Sigmoid colon (tissue), 7 donors: ENCODE results near the gene S100A5. TPM values are rescaled to one million over a fixed set of nuclear protein-coding genes. Genes with fewer than 3 reads are reported as not detected.
"Not testable (repeated sequence)": the region's sequence is repeated elsewhere in the genome, so short reads cannot be mapped to it uniquely, and the experiment has no call there.

Experiments
- DNase-seq: peaks from one replicate; pipeline ENCODE4 v3.0.0-alpha.2; 2019
- H3K27ac ChIP-seq, 4 donors: fragments of 200-600 bp; sonication (generic); one replicate each; pipeline ENCODE4 v1.5.1; 2016 to 2019; ENCODE audit warnings: mild to moderate bottlenecking in 1 of 4
- H3K27me3 ChIP-seq, 3 donors: fragments of 200-600 bp; sonication (generic); one replicate each; pipeline ENCODE4 v1.5.1; 2019; ENCODE audit warnings: mild to moderate bottlenecking in 1 of 3
- H3K36me3 ChIP-seq, 4 donors: fragments of 200-600 bp; sonication (generic); one replicate each; pipeline ENCODE4 v1.5.1; 2016 to 2019
- H3K4me1 ChIP-seq, 4 donors: fragments of 200-600 bp; sonication (generic); one replicate each; pipeline ENCODE4 v1.5.1; 2017 to 2019
- H3K4me3 ChIP-seq, 4 donors: fragments of 200-600 bp; sonication (generic); one replicate each; pipeline ENCODE4 v1.5.1; 2017 to 2019; ENCODE audit warnings: mild to moderate bottlenecking in 2 of 4, moderate library complexity in 1 of 4
- H3K9me3 ChIP-seq, 4 donors: fragments of 200-600 bp in 3 of 4; sonication (generic) in 3 of 4; one replicate each; pipeline versions ENCODE4 v1.5.1 to v1.6.1; 2013 to 2019
- CTCF ChIP-seq, 4 experiments: fragments of 450-650 bp in 3 of 4; fragments of 200-600 bp in 1 of 4; IDR thresholded peaks; one replicate each; pipeline ENCODE4 v1.5.1; 2016 to 2019; ENCODE audit warnings: antibody characterized with exemption in 4 of 4, mild to moderate bottlenecking in 3 of 4, moderate library complexity in 2 of 4
- EP300 ChIP-seq, 4 donors: sonication (generic); formaldehyde crosslinking; IDR thresholded peaks; one replicate each; pipeline ENCODE4 v1.6.1; 2017; ENCODE audit warnings: antibody characterized with exemption in 4 of 4
- POLR2A ChIP-seq, 2 donors: fragments of 450-650 bp; IDR thresholded peaks; one replicate each; pipeline ENCODE4 v1.6.1; 2016; ENCODE audit warnings: antibody characterized with exemption in 2 of 2, mild to moderate bottlenecking in 2 of 2, moderate library complexity in 2 of 2
- POLR2AphosphoS5 ChIP-seq, 4 donors: sonication (generic); formaldehyde crosslinking; IDR thresholded peaks; one replicate each; pipeline ENCODE4 v1.6.1; 2017; ENCODE audit warnings: antibody characterized with exemption in 4 of 4
- WGBS, 2 donors: extraction: QIAGEN DNeasy Blood & Tissue Kit; methylation state at CpG; one replicate each; pipeline ENCODE4 v1.1.7; 2013; 5-methylcytosine and 5-hydroxymethylcytosine counted together
- intact Hi-C: fragments of 100-400 bp; cut with DNase I; formaldehyde crosslinking; loops from one replicate; pipeline ENCODE4 v1.15.1; 2023
- polyA plus RNA-seq, 3 donors: library from polyadenylated mRNA; stranded (reverse); fragments of 200-250 nt; gene quantifications; one replicate each; pipeline ENCODE4 v1.2.3, GENCODE V29; 2013
- total RNA-seq, 4 donors: library from RNA; depleted of rRNA; stranded (reverse); fragments of >200 nt; gene quantifications; one replicate each; pipeline ENCODE4 v1.1.0, GENCODE V29; 2016
- donor health status: healthy with polysubstance abuse.
- donor health status: Bipolar disorder and iron deficiency.
- donor health status: healthy.

S100A5 gene
- total and polyA plus RNA-seq, 7 donors = not detected

DNA sequence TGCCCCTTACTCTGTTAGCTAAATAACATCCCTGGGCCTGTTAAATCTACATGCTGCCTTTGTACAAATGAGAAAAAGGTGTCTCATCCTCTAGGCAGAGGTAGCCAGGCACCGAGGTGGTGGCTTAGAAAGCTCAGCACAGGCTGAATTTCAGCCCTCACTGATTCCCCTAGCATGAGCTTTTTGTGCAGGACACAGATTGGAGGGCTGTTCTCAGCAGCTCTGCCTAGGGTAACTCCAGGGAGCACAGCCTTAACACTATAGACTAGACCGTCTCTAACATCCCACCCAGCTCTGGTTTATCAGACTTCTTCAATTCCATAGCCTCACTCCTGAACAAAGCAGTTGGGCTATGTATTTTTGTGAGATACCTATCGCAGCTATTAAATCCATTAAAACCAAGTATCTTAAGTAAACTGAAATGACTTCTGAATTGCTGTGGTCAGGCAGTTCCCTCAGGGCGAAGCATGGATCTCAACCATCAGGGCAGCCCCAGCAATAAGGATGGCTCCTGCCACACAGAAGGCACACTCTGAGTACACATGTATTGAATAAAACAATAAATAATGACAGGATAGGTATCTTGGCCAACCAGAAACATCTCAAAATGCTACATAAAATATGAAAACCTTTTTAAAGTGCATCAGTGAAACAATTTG lies 19.8 kb downstream of the S100A5 start:
- intact Hi-C loops = no loop called here
- peaks cover 0 to 7% (median 4%) of the 10 kb centered on the region in 4 donors for H3K4me1 ChIP-seq
- H3K9me3 ChIP-seq = no peaks in the 10 kb centered on the region
- DNase-seq = peak; percentile 22
- H3K4me3 ChIP-seq = no peak overlapping the region
- H3K36me3 ChIP-seq = no peaks in the 10 kb centered on the region
- WGBS, 2 donors = 65 to 87% methylated on average over 4 of the region's 4 CpGs
- H3K27me3 ChIP-seq = no peaks in the 10 kb centered on the region
- no peak for TF ChIP-seq EP300 (IDR thresholded peaks at IDR 0.05)
- no peak for TF ChIP-seq POLR2A (IDR thresholded peaks at IDR 0.05)
- no peak for TF ChIP-seq CTCF (IDR thresholded peaks at IDR 0.05)
- no peak for TF ChIP-seq POLR2AphosphoS5 (IDR thresholded peaks at IDR 0.05)
- no peak overlapping the region for H3K27ac ChIP-seq

- intact Hi-C loops, H3K9me3 ChIP-seq, H3K4me3 ChIP-seq, H3K36me3 ChIP-seq, H3K27ac ChIP-seq, H3K27me3 ChIP-seq, H3K4me1 ChIP-seq: not testable (repeated sequence)
- WGBS, 2 donors = 21 to 70% methylated on average over 5 of the region's 5 CpGs
- DNase-seq = peak; percentile 40
Observed at GRCh38 chr1:153520137-153520691, 20.5 kb downstream of the S100A5 start.

DNA sequence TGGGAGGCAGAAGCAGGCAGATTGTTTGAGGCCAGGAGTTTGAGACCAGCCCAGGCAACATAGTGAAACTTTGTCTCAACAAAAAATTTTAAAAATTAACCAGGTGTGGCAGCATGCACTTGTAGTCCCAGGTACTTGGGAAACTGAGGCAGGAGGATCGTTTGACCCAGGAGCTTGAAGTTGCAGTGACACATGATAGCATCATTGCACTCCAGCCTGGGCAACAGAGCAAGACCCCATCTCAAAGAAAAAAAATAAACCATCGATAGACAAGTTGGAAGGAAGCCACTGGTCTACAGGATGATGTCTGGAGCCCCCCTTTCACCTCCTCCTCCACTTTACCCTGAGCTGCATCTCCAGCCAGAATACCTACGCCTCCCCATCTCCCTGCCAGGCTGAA lies 21.5 kb downstream of the S100A5 start:
- Histone ChIP-seq H3K36me3 (no peaks in the 10 kb centered on the region), H3K27me3 (no peaks in the 10 kb centered on the region), H3K4me1 (no peaks in the 10 kb centered on the region), H3K9me3 (no peaks in the 10 kb centered on the region), H3K27ac (no peak overlapping the region), H3K4me3 (no peak overlapping the region)
- TF ChIP-seq POLR2AphosphoS5 (IDR thresholded peaks at IDR 0.05) = no peak
- no peak for TF ChIP-seq CTCF (IDR thresholded peaks at IDR 0.05)
- TF ChIP-seq EP300 (IDR thresholded peaks at IDR 0.05) = no peak
- intact Hi-C loops = no loop called here
- 80 to 90% methylated on average over 3 of the region's 3 CpGs for WGBS, 2 donors
- DNase-seq = peak; percentile 22

DNA sequence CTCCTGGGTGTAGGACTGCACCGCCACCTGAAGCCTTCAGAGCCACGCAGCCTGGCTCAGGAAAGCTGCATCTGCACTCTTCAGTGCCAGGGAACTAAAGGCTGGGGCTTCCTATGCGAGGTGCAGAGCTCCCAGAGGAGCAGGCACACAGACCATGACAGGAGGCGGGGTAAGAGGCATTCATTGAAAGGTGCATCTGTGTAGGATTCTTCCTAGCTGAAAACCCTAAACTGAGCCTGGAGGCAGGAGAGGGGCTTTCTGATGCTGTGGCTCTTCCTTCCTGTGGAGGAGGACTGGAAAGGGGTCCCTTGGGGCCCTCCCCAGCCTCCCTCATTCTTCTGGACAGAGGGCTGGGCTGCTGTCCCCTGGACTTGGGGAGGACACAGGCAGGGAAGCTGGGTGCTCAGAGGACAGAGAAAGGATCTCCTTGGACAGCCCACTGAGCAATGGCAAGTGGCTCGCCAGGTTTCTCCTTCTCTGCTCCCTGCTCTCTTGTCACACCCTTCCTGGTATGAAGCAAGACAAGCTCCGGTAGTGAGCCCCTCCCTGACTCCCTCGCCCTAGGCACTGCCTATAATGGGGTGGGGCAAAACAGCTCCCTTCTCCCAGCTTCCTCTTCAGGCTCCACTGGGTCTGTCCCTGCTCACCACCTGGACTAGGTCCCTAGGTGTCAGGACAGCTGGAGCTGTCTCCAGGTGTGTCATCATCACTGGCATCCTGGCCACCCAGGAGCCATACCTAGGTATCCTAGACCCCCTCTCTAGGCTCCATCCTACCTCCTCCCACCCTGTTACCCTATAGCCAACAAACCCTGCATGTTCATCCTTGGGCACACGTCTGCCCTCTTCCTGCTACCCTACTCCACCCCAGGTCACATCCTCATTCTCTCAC lies 25.0 kb downstream of the S100A5 start:
- Histone ChIP-seq H3K36me3 (no peaks in the 10 kb centered on the region), H3K4me3 (no peak overlapping the region), H3K27me3 (no peaks in the 10 kb centered on the region), H3K4me1 (peaks cover 0 to 4% (median 2%) of the 10 kb centered on the region in 4 donors), H3K27ac (no peak overlapping the region), H3K9me3 (no peaks in the 10 kb centered on the region)
- no peak for TF ChIP-seq POLR2AphosphoS5 (IDR thresholded peaks at IDR 0.05)
- WGBS, 2 donors = 24 to 49% methylated on average over 8 of the region's 8 CpGs
- intact Hi-C loops = no loop called here
- DNase-seq = no peak

- DNase-seq = no peak
- TF ChIP-seq CTCF (IDR thresholded peaks at IDR 0.05) = no peak
- no peak for TF ChIP-seq POLR2A (IDR thresholded peaks at IDR 0.05)
- no peak for TF ChIP-seq EP300 (IDR thresholded peaks at IDR 0.05)
- TF ChIP-seq POLR2AphosphoS5 (IDR thresholded peaks at IDR 0.05) = no peak
- Histone ChIP-seq H3K9me3 (no peaks in the 10 kb centered on the region), H3K4me1 (peaks cover 0 to 6% (median 2%) of the 10 kb centered on the region in 4 donors), H3K27me3 (no peaks in the 10 kb centered on the region), H3K4me3 (no peak overlapping the region), H3K27ac (no peak overlapping the region), H3K36me3 (no peaks in the 10 kb centered on the region)
- whole genome bisulfite sequencing, 2 donors = 93 to 95% methylated on average over 7 of the region's 7 CpGs
- intact Hi-C loops = loop anchor here (5.0 kb wide), 2 partner anchors 104 to 239 kb away; partner anchors contain the start of gene S100A14
Observed at GRCh38 chr1:153513666-153514065, 27.1 kb downstream of the S100A5 start.
